IPS-18a (cell line): ENCODE data around the gene SLC13A5.
"Not testable (repeated sequence)": the region's sequence is repeated elsewhere in the genome, so short reads cannot be mapped to it uniquely, and the experiment has no call there.

ENCODE experiments used
- H3K27ac ChIP-seq: one replicate; pipeline ENCODE4 v1.5.1; 2013; ENCODE audit warnings: low read length
- H3K27me3 ChIP-seq: one replicate; pipeline ENCODE4 v1.6.1; 2013; ENCODE audit warnings: mild to moderate bottlenecking, low read length; ENCODE audit not compliant: control insufficient read depth, insufficient read depth
- H3K36me3 ChIP-seq: one replicate; pipeline ENCODE4 v1.6.1; 2013; ENCODE audit warnings: low read depth, low read length; ENCODE audit not compliant: control insufficient read depth
- H3K4me1 ChIP-seq: one replicate; pipeline ENCODE4 v1.6.1; 2013; ENCODE audit warnings: low read depth, low read length; ENCODE audit not compliant: control insufficient read depth
- H3K4me3 ChIP-seq: one replicate; pipeline ENCODE4 v1.5.1; 2013; ENCODE audit warnings: low read length
- H3K9ac ChIP-seq: one replicate; pipeline ENCODE4 v1.6.1; 2013; ENCODE audit warnings: mild to moderate bottlenecking, low read length, moderate library complexity
- H3K9me3 ChIP-seq: one replicate; pipeline ENCODE4 v1.6.1; 2013; ENCODE audit warnings: low read depth, low read length; ENCODE audit not compliant: control insufficient read depth

The SLC13A5 gene

GRCh38 chr17:6695565-6695964, 17.6 kb downstream of the SLC13A5 start:
- no peak overlapping the region for H3K27ac ChIP-seq
- no peaks in the 10 kb centered on the region for H3K4me1 ChIP-seq
- H3K27me3 ChIP-seq, result no peaks in the 10 kb centered on the region
- H3K4me3 ChIP-seq, result no peak overlapping the region
- no peaks in the 10 kb centered on the region for H3K36me3 ChIP-seq
- H3K9ac ChIP-seq, result no peak overlapping the region
- no peaks in the 10 kb centered on the region for H3K9me3 ChIP-seq

DNA sequence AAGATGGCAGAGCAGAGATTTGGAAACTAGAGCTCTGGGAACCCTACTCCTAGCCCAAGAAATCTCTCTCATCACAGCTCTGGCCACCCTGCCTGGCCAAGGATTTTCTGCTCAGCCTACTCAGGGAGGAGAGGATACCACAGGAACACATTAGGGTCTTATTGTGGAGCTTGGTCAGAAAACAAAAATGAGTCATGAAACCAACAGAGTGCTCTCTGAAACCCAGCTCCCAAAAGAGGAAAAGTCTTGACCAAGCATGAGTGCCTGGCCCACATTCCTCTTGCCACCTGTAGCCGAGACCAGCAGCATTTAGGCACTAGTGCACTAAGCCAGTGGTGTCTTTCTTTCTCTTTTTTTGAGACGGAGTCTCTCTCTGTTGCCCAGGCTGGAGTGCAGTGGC, 18.1 kb downstream of the SLC13A5 start:
- Histone ChIP-seq H3K27ac (no peak overlapping the region), H3K27me3 (no peaks in the 10 kb centered on the region), H3K9ac (no peak overlapping the region), H3K9me3 (no peaks in the 10 kb centered on the region), H3K4me3 (no peak overlapping the region), H3K4me1 (no peaks in the 10 kb centered on the region), H3K36me3 (no peaks in the 10 kb centered on the region)

DNA sequence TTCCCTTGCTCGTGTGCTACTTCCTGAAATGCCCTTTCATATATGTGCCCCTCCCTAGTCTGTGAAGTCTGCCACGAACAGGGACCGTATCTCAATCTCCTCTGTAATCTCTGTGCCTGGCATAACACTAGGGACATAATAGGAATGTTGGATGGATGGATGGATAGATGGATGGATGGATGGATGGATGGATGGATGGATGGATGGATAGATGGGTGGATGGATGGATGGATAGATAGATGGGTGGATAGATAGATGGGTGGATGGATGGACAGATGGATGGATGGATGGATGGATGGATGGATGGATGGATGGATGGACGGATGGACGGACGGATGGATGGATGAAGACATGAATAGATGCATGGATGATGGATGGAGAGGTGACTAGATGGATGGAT, 21.2 kb downstream of the SLC13A5 start:
- H3K4me1 ChIP-seq, H3K36me3 ChIP-seq, H3K9ac ChIP-seq, H3K27me3 ChIP-seq, H3K27ac ChIP-seq, H3K9me3 ChIP-seq, H3K4me3 ChIP-seq: not testable (repeated sequence)

GRCh38 chr17:6691546-6691945, 21.6 kb downstream of the SLC13A5 start:
- Histone ChIP-seq H3K27me3 (no peaks in the 10 kb centered on the region), H3K36me3 (no peaks in the 10 kb centered on the region), H3K4me1 (no peaks in the 10 kb centered on the region), H3K9me3 (no peaks in the 10 kb centered on the region), H3K27ac (no peak overlapping the region), H3K9ac (no peak overlapping the region), H3K4me3 (no peak overlapping the region)

DNA sequence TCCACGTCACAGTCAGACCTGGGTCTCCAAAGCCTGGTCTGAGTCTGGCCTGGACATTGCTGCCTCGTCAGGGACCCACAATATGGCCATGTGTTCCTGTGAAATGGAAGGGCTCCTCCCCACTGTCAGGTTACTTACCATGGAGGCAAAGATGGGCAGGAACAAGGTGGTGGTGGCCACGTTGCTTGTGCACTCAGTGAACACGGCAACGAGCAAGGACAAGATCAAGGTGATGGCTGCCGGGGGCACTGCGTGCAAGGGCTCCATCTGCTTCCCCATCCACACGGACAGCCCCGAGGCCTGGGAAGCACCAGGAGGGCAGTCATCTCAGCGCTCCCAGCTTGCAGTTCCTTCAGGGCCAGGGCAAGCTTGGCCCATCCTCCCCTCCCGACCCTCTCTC, 22.5 kb downstream of the SLC13A5 start:
- Histone ChIP-seq H3K27ac (no peak overlapping the region), H3K4me1 (no peaks in the 10 kb centered on the region), H3K4me3 (no peak overlapping the region), H3K9me3 (no peaks in the 10 kb centered on the region), H3K27me3 (no peaks in the 10 kb centered on the region), H3K9ac (no peak overlapping the region), H3K36me3 (no peaks in the 10 kb centered on the region)

- no peaks in the 10 kb centered on the region for H3K27me3 ChIP-seq
- no peak overlapping the region for H3K9ac ChIP-seq
- no peaks in the 10 kb centered on the region for H3K36me3 ChIP-seq
- H3K9me3 ChIP-seq, result no peaks in the 10 kb centered on the region
- no peak overlapping the region for H3K27ac ChIP-seq
- no peaks in the 10 kb centered on the region for H3K4me1 ChIP-seq
- no peak overlapping the region for H3K4me3 ChIP-seq
Measured at GRCh38 chr17:6688944-6689343, 24.2 kb downstream of the SLC13A5 start.

- Histone ChIP-seq H3K4me3 (no peak overlapping the region), H3K9ac (no peak overlapping the region), H3K27me3 (no peaks in the 10 kb centered on the region), H3K27ac (no peak overlapping the region), H3K9me3 (no peaks in the 10 kb centered on the region), H3K4me1 (no peaks in the 10 kb centered on the region), H3K36me3 (no peaks in the 10 kb centered on the region)
Measured at GRCh38 chr17:6686026-6686425, 27.1 kb downstream of the SLC13A5 start.

DNA sequence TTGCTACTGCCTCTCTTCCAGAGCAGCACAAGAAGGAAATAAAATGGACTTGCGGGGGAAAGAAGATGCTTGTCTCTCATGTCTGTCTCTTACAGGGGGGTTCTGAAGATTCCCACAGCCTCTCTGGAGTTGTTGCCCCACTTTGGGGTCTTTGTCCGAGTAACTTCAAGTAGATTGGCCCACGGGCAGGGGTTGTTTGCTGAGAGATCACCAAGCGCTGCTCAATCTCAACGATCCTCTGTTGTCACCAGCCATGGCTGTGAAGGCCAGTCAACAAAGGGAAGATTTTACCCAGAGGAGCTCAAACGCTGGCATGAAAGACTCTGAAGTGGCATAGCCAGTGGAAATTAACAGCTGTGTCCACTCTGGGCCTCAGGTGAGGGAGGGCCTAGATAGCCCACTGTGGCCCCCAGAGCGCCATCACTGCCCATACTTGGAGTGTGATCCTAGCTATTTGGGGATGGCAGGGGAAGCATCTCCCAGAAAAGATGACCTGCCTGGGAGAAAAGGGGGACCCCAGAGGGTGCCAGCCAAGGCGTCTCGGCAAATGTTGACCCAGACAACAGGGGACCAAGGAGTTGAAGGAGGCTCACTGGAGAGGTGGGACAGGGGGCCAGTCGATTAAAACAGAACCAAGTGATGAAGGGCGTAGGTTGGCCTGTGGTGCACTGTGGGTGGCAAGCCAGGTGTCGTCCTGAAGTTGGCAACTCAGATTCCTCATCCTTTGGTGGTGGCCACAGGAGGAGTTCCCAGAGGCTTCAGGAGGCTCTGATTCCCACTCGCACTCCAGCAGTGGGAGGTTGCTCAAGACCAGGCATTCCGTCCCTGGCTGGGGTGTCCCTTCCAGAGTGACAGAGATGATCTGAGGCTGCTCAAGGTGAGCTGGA, 28.0 kb downstream of the SLC13A5 start:
- no peak overlapping the region for H3K9ac ChIP-seq
- no peak overlapping the region for H3K4me3 ChIP-seq
- no peaks in the 10 kb centered on the region for H3K4me1 ChIP-seq
- no peaks in the 10 kb centered on the region for H3K9me3 ChIP-seq
- no peaks in the 10 kb centered on the region for H3K27me3 ChIP-seq
- no peaks in the 10 kb centered on the region for H3K36me3 ChIP-seq
- H3K27ac ChIP-seq, result no peak overlapping the region

- Histone ChIP-seq H3K9ac (no peak overlapping the region), H3K27me3 (no peaks in the 10 kb centered on the region), H3K4me1 (no peaks in the 10 kb centered on the region), H3K27ac (no peak overlapping the region), H3K9me3 (no peaks in the 10 kb centered on the region), H3K36me3 (no peaks in the 10 kb centered on the region), H3K4me3 (no peak overlapping the region)
Measured at GRCh38 chr17:6684460-6684783, 28.7 kb downstream of the SLC13A5 start.

GRCh38 chr17:6683730-6684459, 29.3 kb downstream of the SLC13A5 start:
- Histone ChIP-seq H3K27ac (no peak overlapping the region), H3K36me3 (no peaks in the 10 kb centered on the region), H3K4me3 (no peak overlapping the region), H3K4me1 (no peaks in the 10 kb centered on the region), H3K9ac (no peak overlapping the region), H3K9me3 (no peaks in the 10 kb centered on the region), H3K27me3 (no peaks in the 10 kb centered on the region)

- Histone ChIP-seq H3K9ac (no peak overlapping the region), H3K36me3 (no peaks in the 10 kb centered on the region), H3K4me1 (no peaks in the 10 kb centered on the region), H3K27me3 (no peaks in the 10 kb centered on the region), H3K4me3 (no peak overlapping the region), H3K27ac (no peak overlapping the region), H3K9me3 (no peaks in the 10 kb centered on the region)
Measured at GRCh38 chr17:6683081-6683684, 30.0 kb downstream of the SLC13A5 start.
